ENCODE results near the gene COPS7A. TPM values are rescaled to one million over a fixed set of nuclear protein-coding genes. Genes with fewer than 3 reads are reported as not detected.

The COPS7A gene
- total and polyA plus RNA-seq, 7 donors: 48.6 to 69.3 (median 52.5) TPM

GRCh38 chr12:6765048-6765633 lies 41.3 kb downstream of the COPS7A start:
- TF ChIP-seq POLR2A (IDR thresholded peaks at IDR 0.05) (no peak), POLR2AphosphoS5 (IDR thresholded peaks at IDR 0.05) (no peak)
- intact Hi-C loops (cut with DNase I): loop anchor here (5.0 kb wide), 2 partner anchors 62 to 153 kb away; partner anchors contain the start of gene P3H3
- Histone ChIP-seq H3K4me1 (peaks cover 0 to 57% (median 54%) of the 10 kb centered on the region in 4 donors), H3K9me3 (no peaks in the 10 kb centered on the region), H3K4me3 (peak overlapping the region; percentile 30 to 94 (median 78)), H3K36me3 (peaks cover 0 to 9% (median 2%) of the 10 kb centered on the region in 4 donors), H3K27me3 (no peaks in the 10 kb centered on the region), H3K27ac (peak overlapping the region; percentile 93 to 99 (median 96))
- 16 to 43% methylated on average over 7 of the region's 7 CpGs for WGBS, 2 donors
- no peak for DNase-seq

- H3K36me3 ChIP-seq: peaks cover 0 to 16% (median 6%) of the 10 kb centered on the region in 4 donors
- H3K9me3 ChIP-seq: no peaks in the 10 kb centered on the region
- DNase-seq: peak; percentile 97
- WGBS, 2 donors: 2 to 3% methylated on average over 63 of the region's 63 CpGs
- no peaks in the 10 kb centered on the region for H3K27me3 ChIP-seq
- TF ChIP-seq POLR2AphosphoS5 (IDR thresholded peaks at IDR 0.05) (peak; percentile 93 to 97 (median 94)), EP300 (IDR thresholded peaks at IDR 0.05) (no peak), CTCF (IDR thresholded peaks at IDR 0.05) (no peak), POLR2A (IDR thresholded peaks at IDR 0.05) (peak in 1 of 2 donors; percentile 31)
- intact Hi-C loops (cut with DNase I): loop anchor here (5.0 kb wide), 2 partner anchors 61 to 154 kb away; partner anchors contain the start of gene P3H3
- H3K27ac ChIP-seq: peak within 1 kb of the TSS; percentile 93 to 99 (median 96)
- peak within 1 kb of the TSS; percentile 61 to 94 (median 91) for H3K4me3 ChIP-seq
- peaks cover 0 to 65% (median 61%) of the 10 kb centered on the region in 4 donors for H3K4me1 ChIP-seq
Observed at GRCh38 chr12:6765634-6766581, 42.1 kb downstream of the COPS7A start, which contains the start of gene PTMS. Gene PTMS (plus strand): TSS chr12:6766363. CDS start chr12:6766706, 343 bp downstream.

GRCh38 chr12:6766651-6767349 lies 43.0 kb downstream of the COPS7A start:
- intact Hi-C loops (cut with DNase I): loop anchor here (5.0 kb wide), 2 partner anchors 61 to 154 kb away; partner anchors contain the start of gene P3H3
- H3K27me3 ChIP-seq: no peaks in the 10 kb centered on the region
- DNase-seq: peak; percentile 91
- peak overlapping the region; percentile 61 to 94 (median 91) for H3K4me3 ChIP-seq
- TF ChIP-seq POLR2AphosphoS5 (IDR thresholded peaks at IDR 0.05) (peak; percentile 19 to 72 (median 54)), EP300 (IDR thresholded peaks at IDR 0.05) (no peak), CTCF (IDR thresholded peaks at IDR 0.05) (peak in 2 of 4 experiments; percentile 41 to 74)
- 1% methylated on average over 88 of the region's 88 CpGs for WGBS, 2 donors
- H3K9me3 ChIP-seq: no peaks in the 10 kb centered on the region
- H3K36me3 ChIP-seq: peaks cover 0 to 23% (median 6%) of the 10 kb centered on the region in 4 donors
- peak overlapping the region; percentile 93 to 99 (median 96) for H3K27ac ChIP-seq
- H3K4me1 ChIP-seq: peaks cover 0 to 74% (median 70%) of the 10 kb centered on the region in 4 donors

- no peak for DNase-seq
- Histone ChIP-seq H3K4me1 (peaks cover 0 to 81% (median 78%) of the 10 kb centered on the region in 4 donors), H3K27me3 (no peaks in the 10 kb centered on the region), H3K27ac (peak overlapping the region; percentile 93 to 99 (median 96)), H3K9me3 (no peaks in the 10 kb centered on the region), H3K4me3 (peak overlapping the region; percentile 61 to 94 (median 91)), H3K36me3 (peaks cover 0 to 23% (median 6%) of the 10 kb centered on the region in 4 donors)
- intact Hi-C loops (cut with DNase I): loop anchor here (5.0 kb wide), 2 partner anchors 60 to 155 kb away; partner anchors contain the start of gene P3H3
- no peak for TF ChIP-seq CTCF (IDR thresholded peaks at IDR 0.05)
- peak in 3 of 4 donors; percentile 15 to 36 (median 17) for TF ChIP-seq POLR2AphosphoS5 (IDR thresholded peaks at IDR 0.05)
- TF ChIP-seq POLR2A (IDR thresholded peaks at IDR 0.05): no peak
- 24 to 26% methylated on average over 43 to 44 of the region's 44 CpGs for WGBS, 2 donors
Observed at GRCh38 chr12:6767353-6768319, 43.8 kb downstream of the COPS7A start.

Data from sigmoid colon (tissue), 7 donors.